Medulla oblongata (tissue), 1 donor: ENCODE results near the gene TTC31.

ENCODE experiments used
- DNase-seq: peaks from one replicate; pipeline ENCODE4 v3.0.0-alpha.2; 2015; ENCODE audit errors: extremely low spot score

TTC31 gene

DNA sequence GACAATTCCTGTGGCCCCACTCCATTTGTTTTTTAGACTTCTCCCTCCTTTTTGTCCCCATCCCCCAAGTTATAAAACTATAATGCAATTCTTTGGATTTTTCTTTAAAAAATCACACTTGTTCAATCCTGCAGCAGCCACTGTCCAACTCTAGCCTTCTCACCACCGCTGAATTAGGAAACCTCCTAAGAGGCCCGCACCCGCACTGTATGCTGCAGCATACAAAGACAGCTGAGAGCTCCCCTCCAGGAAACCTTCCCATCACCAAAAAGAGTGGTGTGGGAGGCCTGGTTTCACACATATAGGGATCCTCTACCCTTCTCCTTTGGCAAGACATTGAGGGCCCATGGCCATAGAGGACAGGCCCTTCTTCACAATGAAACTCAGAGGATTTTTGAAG lies 21.7 kb downstream of the TTC31 start:
- DNase-seq, result no peak

- no peak for DNase-seq
These were observed 22.8 kb downstream of the TTC31 start for GRCh38 chr2:74505448-74506246.

DNA sequence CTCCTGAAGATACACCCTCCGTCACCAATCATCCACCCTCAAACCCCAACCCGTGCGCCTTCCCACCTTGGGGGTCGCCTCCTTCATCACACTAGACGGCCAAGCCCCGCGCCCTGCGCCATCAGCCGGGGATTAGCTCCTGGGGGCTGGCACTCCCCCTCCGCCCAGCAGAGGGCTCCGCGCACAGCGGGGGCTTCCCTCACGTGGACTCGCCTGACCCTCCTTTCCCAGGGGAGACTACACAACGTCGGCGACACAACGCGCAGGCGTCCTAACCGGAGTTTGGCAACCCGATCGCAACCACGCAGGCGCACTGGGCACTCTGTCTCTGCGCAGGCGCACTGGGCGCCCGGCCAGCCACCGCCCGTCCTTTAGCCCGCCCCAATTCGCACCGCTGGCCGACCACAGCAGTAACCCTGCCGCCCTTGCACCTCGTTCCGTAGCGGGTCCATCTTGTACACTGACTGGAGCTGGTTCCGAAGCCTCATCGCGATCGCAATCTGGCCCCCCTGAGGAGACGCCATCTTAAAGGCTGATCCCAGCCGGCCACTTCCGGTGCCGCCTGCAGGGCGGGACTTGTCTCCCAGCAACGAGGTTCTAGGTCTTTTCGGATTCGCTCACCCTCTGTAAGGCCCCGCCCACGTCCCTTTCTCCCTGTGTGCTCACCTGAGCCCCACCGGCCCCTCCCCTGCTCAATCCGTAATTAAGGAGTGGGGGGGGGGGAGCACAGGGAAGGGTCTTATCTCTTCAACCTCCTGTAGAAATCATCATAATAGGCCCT lies 24.5 kb downstream of the TTC31 start, which contains the start of gene PCGF1:
Gene PCGF1 (minus strand): TSS at position 551 of the 781 bp plus-strand sequence. CDS start 27 bp downstream, at position 524.
- DNase-seq, result peak; percentile 99

DNA sequence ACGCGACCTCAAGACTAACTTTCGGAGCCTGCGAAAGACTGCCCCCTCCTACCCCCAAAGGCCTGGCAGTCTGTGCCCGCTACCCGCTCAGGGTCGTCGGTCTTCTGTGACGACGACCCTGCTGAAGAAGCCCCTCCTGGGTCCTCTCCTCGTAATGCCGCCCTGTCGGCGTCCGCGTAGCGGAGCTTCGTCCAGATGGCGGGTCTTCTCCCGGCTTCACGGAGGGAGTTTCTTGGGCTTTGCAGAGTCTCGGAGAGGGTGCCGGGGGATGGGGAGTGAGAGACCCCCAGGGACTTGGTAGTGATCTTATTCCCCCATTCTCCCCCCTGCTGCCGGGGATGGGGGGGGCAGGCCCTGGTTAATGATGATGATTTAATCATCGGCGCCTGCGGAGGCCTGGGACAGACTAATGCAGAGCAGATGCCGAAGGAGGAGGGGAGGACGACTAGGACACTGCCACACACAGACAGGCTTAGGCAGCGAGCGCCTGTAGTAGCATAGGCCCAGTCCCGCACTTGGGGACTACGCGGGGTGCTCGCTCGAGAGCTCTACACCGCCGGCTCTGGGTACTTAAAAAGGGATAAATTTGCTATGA lies 25.1 kb downstream of the TTC31 start:
- no peak for DNase-seq

GRCh38 chr2:74510272-74510671 lies 27.4 kb downstream of the TTC31 start:
- DNase-seq, result no peak

- no peak for DNase-seq
These were observed 28.5 kb downstream of the TTC31 start for GRCh38 chr2:74511104-74511989.

DNA sequence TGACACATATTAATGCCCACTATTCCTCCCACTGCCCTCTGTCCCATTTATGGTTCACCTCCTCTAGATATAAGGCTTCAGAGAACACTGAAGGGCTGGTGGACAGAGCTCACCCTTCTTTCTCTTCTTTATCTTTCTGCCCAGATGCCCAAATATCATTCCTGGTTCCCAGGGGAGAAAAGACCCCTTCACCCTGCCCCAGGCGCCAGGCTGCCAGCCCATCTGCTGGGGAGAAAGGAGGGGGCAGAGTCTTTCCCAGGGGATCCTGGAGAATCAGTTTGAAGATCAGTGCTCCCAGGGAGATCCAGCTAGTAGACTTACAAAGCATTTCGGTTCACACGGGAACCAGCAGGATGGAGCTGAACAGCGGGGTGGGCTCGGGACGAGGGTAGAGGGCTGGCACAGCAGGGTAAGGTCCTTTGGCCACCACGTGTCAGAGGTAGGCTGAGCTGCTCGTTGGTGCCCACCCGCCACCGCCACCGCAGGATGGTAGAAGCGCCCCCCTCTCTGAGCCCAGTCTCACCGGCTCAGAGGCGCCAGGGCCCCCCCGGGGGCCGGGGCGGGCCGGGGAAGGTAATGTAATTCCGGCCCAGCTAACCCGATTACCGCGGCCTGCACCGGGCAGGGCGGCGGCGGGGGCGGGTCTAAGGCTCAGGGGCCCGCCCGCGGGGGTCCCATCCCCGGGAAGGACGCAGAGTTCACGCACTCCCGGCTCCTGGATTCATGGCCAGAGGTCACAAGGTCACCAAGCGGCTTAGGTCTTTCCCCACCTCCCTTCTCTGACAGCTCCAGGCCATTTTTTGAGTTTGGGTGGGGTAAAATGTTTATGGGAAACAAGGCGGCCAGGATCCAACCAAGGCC lies 30.1 kb downstream of the TTC31 start:
- DNase-seq, result no peak

- DNase-seq, result no peak
These were observed 30.9 kb downstream of the TTC31 start for GRCh38 chr2:74513605-74514367.

- DNase-seq, result no peak
These were observed 31.7 kb downstream of the TTC31 start, which contains the start of gene TLX2 for GRCh38 chr2:74514368-74515270. Gene TLX2 (plus strand): TSS chr2:74514450. CDS start chr2:74514807, 357 bp downstream.

GRCh38 chr2:74515271-74515980 lies 32.5 kb downstream of the TTC31 start:
- DNase-seq, result no peak

- peak; percentile 37 for DNase-seq
These were observed 33.2 kb downstream of the TTC31 start for GRCh38 chr2:74515981-74516633.

DNA sequence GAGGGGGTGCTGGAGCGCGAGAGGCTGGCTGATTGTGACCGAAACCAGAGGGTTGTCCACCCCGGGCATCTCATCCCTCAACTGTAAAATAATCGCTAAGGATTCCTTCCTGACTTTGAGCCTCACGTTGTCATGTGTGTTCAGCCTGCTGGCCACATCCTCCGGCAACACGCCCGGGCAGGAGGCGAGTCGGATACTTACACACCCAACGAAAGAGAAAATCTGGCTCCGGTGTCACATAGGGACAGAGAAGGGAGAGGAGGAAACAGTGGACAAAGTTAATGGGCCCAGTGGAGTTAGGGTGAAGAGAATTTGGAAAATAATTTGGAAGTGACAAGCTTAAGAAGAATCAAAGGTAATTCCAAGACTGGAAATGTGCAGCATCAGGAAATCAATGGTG lies 33.8 kb downstream of the TTC31 start:
- no peak for DNase-seq

GRCh38 chr2:74522516-74522915 lies 39.6 kb downstream of the TTC31 start:
- DNase-seq, result no peak

DNA sequence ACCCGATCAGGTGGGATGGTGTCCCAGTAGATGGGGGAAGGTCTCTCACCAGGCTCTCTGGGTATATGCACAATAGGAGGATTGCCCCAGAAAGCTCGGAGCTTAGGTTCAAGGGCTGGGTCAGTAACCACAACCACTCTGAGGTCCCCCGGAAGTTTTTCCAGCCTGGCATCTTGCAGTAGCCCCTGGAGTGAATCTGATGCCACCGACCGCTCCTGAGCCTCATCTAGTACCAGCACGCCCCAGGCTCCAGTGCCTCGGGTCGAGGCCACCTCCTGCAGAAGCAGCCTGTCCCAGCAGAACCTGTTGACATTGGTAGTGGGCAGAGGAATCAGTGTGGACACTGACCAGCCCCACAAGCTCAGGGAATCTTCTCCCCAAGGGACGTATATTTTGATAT lies 41.1 kb downstream of the TTC31 start:
- no peak for DNase-seq

DNA sequence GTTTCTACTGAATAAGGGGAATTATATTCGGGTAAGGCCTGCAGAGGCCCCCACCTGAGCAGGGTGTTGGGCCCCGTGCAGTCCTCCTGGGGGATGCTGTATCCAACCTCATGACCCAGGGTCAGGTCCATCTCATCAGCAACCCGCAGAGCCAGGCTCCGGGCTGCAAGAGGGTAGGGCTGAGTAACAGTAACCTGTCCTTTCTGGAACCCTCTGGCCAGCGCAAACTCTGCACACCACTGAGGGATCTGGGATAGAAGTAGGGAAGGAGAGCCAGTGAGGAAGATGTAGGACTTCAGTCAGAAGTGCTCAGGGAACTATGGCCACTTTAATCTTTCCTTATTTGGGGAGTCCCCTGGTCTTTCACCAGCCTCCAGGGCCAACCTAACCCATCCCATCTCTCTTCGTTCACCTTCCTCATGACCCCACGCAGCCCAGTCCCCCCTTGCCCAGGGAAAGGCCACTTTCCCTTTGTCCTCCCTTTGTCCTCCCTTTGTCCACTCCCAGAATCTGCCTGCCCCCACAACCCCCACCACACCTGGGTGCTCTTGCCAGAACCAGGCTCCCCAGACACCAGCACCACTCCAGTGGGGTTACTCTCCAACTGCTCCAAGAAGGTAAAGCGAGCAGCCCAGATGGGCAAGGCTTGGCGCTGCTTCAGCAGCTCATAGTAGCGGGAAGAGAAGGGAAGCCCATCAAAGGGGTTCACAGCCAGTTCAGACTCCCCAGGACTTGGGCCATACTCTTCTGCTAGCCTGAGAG lies 42.3 kb downstream of the TTC31 start:
- no peak for DNase-seq
